GM10847 (cell line): ENCODE results near the gene TPD52L2.

Source experiments
- POLR2A ChIP-seq: IDR thresholded peaks from 2 replicates; pipeline ENCODE4 v1.6.1; 2011; ENCODE audit not compliant: insufficient read length; ENCODE audit errors: extremely low read depth

The TPD52L2 gene

DNA sequence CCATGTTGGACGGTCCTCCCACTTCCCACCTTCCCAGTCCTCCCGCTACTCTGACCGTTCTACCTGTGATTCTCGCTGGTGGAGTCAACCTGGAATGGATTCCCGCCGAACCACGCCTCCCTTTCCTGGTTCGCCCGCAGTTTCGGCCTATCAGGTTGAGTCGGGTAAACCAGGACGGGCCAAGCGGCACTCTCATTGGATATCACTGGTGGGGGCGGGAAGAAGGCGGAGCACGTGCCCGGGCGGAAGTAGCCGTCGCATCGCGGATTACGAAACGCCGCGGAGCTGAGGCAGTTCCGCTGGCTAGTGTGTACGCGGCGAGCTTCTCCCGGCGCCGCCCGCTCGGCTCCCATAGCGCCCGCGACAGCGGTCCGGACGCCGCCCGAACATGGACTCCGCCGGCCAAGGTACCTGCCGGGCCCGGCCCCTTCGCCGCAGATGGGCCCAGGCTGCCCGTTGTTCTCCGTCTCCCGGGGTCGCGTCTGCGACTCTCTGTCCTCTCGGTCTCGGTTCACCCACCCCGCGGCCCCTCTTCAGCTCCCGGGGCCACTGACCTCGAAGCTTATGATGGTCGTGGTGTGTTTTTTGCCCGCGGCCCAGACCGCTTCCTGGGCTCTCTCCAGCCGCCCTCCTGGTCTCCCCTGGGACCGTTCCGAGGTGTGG is at the start of gene TPD52L2:
TPD52L2 (plus strand) TSS at position 293 of the 663 bp plus-strand sequence; CDS start at position 389, 96 bp downstream.
- peak; percentile 82 for TF ChIP-seq POLR2A

DNA sequence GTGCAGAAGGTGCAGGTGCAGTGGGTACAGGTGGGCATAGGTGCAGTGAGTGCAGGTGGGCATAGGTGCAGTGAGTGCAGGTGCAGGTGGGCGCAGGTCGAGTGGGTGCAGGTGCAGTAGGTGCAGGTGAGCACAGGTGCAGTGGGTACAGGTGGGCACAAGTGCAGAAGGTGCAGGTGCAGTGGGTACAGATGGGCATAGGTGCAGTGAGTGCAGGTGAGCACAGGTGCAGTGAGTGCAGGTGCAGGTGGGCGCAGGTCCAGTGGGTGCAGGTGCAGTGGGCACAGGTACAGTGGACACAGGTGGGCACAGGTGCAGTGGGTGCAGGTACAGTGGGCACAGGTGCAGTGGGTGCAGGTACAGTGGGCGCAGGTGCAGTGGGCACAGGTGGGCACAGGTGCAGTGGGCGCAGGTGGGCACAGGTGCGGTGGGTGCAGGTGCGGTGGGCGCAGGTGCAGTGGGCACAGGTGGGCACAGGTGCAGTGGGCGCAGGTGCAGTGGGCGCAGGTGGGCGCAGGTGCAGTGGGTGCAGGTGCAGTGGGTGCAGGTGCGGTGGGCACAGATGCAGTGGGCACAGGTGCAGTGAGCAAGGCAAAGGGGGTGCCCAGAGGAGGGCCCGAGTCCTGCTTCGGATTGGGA is 49.3 kb upstream of the TPD52L2 start:
- no peak for TF ChIP-seq POLR2A

DNA sequence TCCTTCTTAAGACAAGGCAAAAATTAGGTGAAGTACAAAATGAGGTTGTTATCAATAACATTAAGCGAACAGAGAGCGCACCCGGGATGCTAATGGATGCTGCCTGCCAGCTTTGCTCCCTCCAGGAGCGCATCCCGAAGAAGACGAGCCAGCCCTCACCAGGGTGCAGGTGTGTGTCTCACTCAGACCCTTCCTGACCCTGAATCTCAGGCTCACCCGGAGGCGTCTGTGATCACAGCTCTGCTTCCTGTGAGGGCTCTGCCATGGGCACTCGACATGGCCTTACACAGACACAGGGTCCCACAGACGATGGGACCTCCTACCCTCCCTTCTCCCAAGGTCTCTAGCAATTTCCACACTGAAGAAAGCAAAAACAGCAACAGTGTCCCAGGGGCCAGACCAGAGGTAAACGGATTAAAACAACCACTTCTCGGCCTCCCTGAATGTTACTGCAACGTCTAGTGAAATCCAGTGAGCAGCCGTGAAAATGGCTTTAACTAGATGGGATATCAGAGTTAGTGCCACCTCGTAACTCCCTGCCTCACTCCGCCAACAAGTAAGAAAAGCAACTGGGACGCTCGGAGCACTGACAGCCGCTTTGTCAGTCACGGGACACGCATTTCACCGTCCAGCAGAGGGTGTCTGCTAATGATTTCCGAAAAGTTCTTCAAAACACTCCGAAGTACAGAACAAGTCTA is 45.7 kb upstream of the TPD52L2 start:
- TF ChIP-seq POLR2A = no peak

DNA sequence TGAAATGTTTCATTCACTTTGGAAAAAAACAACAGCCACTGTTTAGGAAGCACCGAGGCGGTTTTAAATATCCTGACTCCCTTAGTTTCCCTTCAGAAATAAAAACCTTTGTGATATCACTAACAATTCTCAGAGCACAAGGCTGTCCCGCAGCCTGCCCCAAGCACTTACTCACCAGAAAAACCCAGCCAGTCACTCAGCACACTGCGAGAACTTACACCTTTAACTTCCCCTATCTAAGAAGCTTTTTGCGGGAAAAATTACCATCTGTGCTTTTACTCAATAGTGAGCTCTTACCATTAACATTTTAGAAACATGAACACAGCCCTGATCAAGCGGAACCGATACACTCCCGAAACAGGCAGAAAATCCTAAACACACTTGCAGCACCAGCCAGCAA is 43.3 kb upstream of the TPD52L2 start:
- no peak for TF ChIP-seq POLR2A

GRCh38 chr20:63822276-63822696 is 42.8 kb upstream of the TPD52L2 start:
- TF ChIP-seq POLR2A = no peak

DNA sequence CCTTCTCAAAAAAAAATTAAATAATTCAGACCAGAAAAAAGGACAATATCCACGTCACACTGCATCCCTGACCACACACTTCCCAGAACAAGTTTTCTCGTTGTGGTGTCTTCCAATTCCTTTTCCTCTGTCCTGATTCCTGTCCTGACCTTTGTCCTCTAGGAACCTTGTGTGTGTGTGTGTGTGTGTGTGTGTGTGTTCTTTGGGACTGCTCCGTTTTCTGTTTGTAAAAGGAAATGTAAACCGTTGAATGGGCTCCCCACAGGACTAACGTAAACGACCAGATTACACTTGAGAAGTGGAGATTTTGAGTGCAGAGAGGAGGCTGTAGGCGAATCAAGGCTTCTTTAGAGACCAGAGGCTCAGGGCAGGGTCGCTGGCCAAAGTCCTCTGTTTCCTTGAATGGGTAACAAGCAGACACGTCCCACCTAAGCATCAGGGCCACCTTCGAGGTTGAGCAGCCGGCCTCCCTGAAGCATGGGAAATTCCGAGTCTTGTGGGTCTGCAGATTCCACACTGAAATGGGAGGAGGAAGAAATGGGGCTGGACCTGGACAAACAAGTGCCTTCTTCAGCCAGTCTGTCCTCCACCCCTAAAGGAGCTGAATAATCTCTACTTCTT is 41.3 kb upstream of the TPD52L2 start:
- no peak for TF ChIP-seq POLR2A

DNA sequence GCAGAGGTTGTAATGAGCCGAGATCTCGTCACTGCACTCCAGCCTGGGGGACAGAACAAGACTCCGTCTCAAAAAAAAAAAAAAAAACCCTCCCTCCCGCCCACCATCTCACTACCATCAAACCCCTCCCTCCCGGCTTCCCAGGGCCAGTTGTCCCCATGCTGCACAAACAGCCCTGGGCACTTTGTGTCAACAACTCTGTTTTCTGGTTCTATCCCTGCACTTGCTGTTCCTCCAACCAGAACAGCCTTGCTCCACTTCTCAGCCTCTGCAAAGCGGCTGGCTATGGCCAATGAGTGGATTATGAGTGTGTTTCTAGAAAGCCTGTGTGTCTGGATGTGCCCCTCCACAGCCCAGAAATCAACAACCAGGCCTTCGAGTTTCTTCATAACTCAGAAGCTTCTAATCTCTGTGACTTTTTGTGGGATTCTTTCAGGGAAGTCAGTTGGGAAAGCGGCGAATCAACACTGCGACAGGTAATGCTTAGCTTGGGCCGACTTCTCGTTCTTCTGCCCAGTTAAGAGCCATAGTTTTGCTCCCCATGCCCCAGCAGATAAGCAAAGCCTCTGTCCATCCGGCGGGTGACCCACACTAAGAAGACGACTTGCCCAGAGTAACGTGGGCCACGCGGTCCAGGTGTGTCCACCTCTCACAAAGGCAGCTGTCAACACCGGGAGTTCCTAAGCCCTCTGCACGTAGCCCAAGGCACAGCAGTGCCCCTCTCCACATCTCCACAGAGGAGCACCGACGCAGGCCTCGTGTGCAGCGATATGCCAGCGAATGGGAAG is 39.5 kb upstream of the TPD52L2 start:
- TF ChIP-seq POLR2A = no peak

DNA sequence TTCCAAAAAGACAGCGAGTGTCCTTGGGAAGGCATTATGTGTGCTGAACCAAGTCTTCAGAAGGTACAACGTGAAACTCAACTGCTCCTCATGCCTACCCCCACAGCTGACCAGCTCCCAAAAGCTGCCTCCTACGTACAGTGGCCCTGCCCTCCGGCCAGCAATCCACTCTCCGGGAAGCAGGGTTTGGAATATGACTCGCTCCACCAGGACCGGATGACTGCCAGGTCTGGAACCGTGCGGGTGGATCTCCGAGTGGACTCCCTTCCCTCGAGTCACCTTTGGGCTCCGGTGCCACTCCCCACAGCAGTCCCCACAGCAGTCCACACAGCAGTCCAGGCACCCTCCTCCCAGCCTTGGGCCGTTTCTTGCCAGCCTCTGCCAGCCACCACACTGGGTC is 38.3 kb upstream of the TPD52L2 start:
- TF ChIP-seq POLR2A = no peak

GRCh38 chr20:63828124-63828523 is 36.9 kb upstream of the TPD52L2 start:
- TF ChIP-seq POLR2A = no peak

- TF ChIP-seq POLR2A = no peak
These were observed 36.5 kb upstream of the TPD52L2 start for GRCh38 chr20:63828545-63828944.

DNA sequence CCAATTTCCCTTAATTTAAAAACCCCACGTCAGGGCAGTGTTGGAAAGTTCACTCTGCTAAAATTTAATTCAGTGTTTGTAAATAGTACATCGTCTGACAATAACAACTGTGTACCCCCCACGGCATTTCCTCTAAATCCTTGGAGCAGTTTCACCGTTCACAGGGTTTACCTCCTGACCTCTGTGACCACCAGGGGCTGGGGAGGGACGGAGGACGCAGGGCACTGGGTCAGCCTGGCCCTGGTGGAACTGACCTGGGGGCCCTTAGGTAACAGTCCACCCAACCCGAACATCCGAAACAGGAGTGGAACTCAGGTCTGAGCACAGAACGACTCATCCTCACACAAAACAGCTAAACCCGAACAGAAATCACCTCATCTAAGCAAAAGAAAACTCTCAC is 36.1 kb upstream of the TPD52L2 start:
- no peak for TF ChIP-seq POLR2A

GRCh38 chr20:63829603-63829944 is 35.5 kb upstream of the TPD52L2 start:
- TF ChIP-seq POLR2A = no peak

- no peak for TF ChIP-seq POLR2A
These were observed 34.9 kb upstream of the TPD52L2 start for GRCh38 chr20:63829945-63830835.
